ENCODE results near the gene WDR7.

Gene WDR7

GRCh38 chr18:57081899-57082298 is 430.7 kb downstream of the WDR7 start:
- DNase-seq (ENCODE audit: low spot score): no peak

GRCh38 chr18:57083485-57083884 is 432.3 kb downstream of the WDR7 start:
- no peak for DNase-seq (ENCODE audit: low spot score)

GRCh38 chr18:57084331-57085271 is 433.4 kb downstream of the WDR7 start:
- no peak for DNase-seq (ENCODE audit: low spot score)

GRCh38 chr18:57085371-57085770 is 434.2 kb downstream of the WDR7 start:
- no peak for DNase-seq (ENCODE audit: low spot score)

GRCh38 chr18:57086163-57086562 is 435.0 kb downstream of the WDR7 start:
- DNase-seq (ENCODE audit: low spot score): no peak

Measured in CD4-positive, alpha-beta T cell treated with Interleukin-2 at 100 ng/mL for 4 hours (primary cell).